ACC112 (cell line): Measurements from ENCODE around the gene AP1S1.
A peak's percentile ranks its signal among the peaks of the same experiment; 100 is the strongest.
"Not testable (repeated sequence)": the region's sequence is repeated elsewhere in the genome, so short reads cannot be mapped to it uniquely, and the experiment has no call there.

Experiments
- H2AFZ ChIP-seq: fragments of 200-600 bp; sonication (generic); one replicate; pipeline ENCODE4 v1.6.0; 2017; ENCODE audit warnings: antibody characterized with exemption, low read length; ENCODE audit not compliant: unreplicated experiment
- H3K27ac ChIP-seq: fragments of 200-600 bp; sonication (generic); 2 replicates; pipeline ENCODE4 v1.5.1; 2014; ENCODE audit warnings: low read depth, mild to moderate bottlenecking, antibody characterized with exemption, low read length, moderate library complexity
- H3K27me3 ChIP-seq: fragments of 200-600 bp; sonication (generic); 2 replicates; pipeline ENCODE4 v1.6.1; 2014; ENCODE audit warnings: mild to moderate bottlenecking, antibody characterized with exemption, low read length, moderate library complexity, mixed read lengths; ENCODE audit not compliant: insufficient read depth
- H3K36me3 ChIP-seq: fragments of 200-600 bp; sonication (generic); 2 replicates; pipeline ENCODE4 v1.6.1; 2016; ENCODE audit warnings: mild to moderate bottlenecking, antibody characterized with exemption, low read length, moderate library complexity, mixed read lengths; ENCODE audit not compliant: insufficient read depth
- H3K4me1 ChIP-seq: fragments of 200-600 bp; sonication (generic); one replicate; pipeline ENCODE4 v1.6.1; 2016; ENCODE audit warnings: low read length, mixed read lengths; ENCODE audit not compliant: insufficient read depth, unreplicated experiment, control insufficient read depth
- H3K4me3 ChIP-seq: fragments of 200-600 bp; sonication (generic); 2 replicates; pipeline ENCODE4 v1.5.1; 2014; ENCODE audit warnings: mild to moderate bottlenecking, low read depth, low read length
- H3K79me2 ChIP-seq: fragments of 200-600 bp; sonication (generic); one replicate; pipeline ENCODE4 v1.6.0; 2016; ENCODE audit warnings: low read length; ENCODE audit not compliant: control insufficient read depth, unreplicated experiment, insufficient read depth

AP1S1 gene

DNA sequence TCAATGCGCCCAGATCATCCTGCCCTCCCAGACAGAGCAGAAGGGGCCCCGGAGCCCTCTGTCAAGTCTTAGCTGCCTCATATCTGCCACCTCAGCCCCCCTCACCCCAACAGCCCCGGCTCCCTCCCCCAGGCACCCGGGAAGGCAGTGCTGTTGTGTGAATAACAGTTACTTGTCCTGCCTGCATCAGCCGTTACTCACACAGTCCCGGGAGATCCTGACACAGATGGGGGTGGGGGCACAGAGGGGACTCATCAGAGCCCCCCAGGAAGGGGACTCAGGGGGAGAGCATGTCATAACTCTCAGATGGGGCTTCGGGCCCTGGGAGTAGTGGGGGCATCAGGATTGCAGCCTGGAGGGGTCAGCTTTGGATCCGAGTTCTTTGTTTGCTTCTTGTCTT is 39.8 kb upstream of the AP1S1 start:
- H3K27ac ChIP-seq = peak overlapping the region; percentile 100
- no peaks in the 10 kb centered on the region for H3K36me3 ChIP-seq
- peaks cover 49% of the 10 kb centered on the region for H3K4me1 ChIP-seq
- no peaks in the 10 kb centered on the region for H3K27me3 ChIP-seq
- H3K4me3 ChIP-seq = peak overlapping the region; percentile 12; the same call in 1 of the 2 replicates
- H3K79me2 ChIP-seq = peaks cover 4% of the 10 kb centered on the region
- no peak overlapping the region for H2AFZ ChIP-seq

- no peak overlapping the region for H2AFZ ChIP-seq
Measured at GRCh38 chr7:101115215-101115614, 39.1 kb upstream of the AP1S1 start.

DNA sequence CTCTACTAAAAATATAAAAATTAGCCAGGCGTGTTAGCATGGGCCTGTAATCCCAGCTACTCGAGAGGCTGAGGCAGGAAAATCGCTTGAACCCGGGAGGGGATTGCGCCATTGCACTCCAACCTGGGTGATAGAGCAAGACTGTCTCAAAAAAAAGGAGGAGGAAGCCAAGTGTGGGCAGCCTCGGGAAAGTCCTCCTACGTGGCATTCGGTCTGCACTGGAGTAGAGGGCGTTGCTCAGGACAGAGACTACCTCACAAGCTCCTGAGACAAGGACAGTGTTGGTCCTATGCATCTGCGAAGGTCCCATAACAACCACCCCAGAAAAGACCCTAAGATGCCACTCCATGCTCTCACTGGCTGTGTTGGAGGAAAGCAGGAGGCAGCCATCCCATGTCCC is 37.4 kb upstream of the AP1S1 start:
- Histone ChIP-seq H3K27me3 (no peaks in the 10 kb centered on the region), H3K4me1 (peaks cover 55% of the 10 kb centered on the region), H3K4me3 (no peak overlapping the region), H3K36me3 (no peaks in the 10 kb centered on the region), H3K27ac (peak overlapping the region; percentile 100), H3K79me2 (no peaks in the 10 kb centered on the region), H2AFZ (no peak overlapping the region)

More at GRCh38 chr7:101115215-101115614, 39.1 kb upstream of the AP1S1 start:
- Histone ChIP-seq H3K4me3 (no peak overlapping the region), H3K27me3 (no peaks in the 10 kb centered on the region), H3K36me3 (no peaks in the 10 kb centered on the region), H3K79me2 (peaks cover 4% of the 10 kb centered on the region), H3K27ac (peak overlapping the region; percentile 100), H3K4me1 (peaks cover 54% of the 10 kb centered on the region)

DNA sequence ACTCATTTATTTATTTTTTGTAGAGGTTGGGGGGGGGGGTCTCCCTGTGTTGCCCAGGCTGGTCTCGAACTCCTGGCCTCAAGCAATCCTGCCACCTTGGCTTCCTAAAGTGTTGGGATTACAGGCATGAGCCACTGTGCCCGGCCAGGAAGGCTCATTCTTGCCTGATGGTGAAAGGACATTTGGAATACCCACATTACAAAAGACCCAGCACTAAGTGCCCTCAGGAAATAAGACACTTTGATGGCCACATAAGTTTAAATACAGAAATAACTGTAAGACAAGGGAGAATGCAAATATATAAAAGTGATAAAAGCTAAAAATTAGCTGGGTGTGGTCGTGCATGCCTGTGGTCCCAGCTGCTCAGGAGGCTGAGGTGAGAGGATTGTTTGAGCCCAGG is 35.4 kb upstream of the AP1S1 start:
- Histone ChIP-seq H3K4me3 (no peak overlapping the region), H2AFZ (no peak overlapping the region), H3K36me3 (no peaks in the 10 kb centered on the region), H3K27ac (peak overlapping the region; percentile 100), H3K4me1 (peaks cover 62% of the 10 kb centered on the region), H3K27me3 (no peaks in the 10 kb centered on the region), H3K79me2 (peaks cover 10% of the 10 kb centered on the region)

DNA sequence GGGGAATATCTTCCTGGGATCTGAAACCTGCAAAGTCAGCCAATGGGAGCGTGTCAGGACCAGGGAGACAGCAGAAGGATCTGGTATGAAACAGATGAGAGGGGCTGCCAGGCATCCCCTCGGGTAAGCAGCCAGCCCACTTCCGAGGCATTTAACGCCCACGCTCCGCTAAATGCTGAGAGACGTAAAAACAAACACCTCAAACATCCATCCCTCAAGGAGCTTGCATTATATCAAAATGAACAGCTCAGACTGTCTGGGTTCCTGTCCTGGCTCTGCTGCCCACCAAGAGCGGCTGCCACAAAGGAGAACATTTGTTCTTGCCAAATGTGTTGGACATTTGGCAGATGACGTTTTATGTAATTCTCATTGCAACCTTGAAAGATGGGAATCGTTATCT is 34.4 kb upstream of the AP1S1 start:
- peak overlapping the region; percentile 100 for H3K27ac ChIP-seq
- peaks cover 63% of the 10 kb centered on the region for H3K4me1 ChIP-seq
- peaks cover 12% of the 10 kb centered on the region for H3K79me2 ChIP-seq
- H3K4me3 ChIP-seq = no peak overlapping the region
- H2AFZ ChIP-seq = no peak overlapping the region
- H3K27me3 ChIP-seq = no peaks in the 10 kb centered on the region
- no peaks in the 10 kb centered on the region for H3K36me3 ChIP-seq

- Histone ChIP-seq H3K79me2 (peaks cover 15% of the 10 kb centered on the region), H2AFZ (no peak overlapping the region), H3K27me3 (no peaks in the 10 kb centered on the region), H3K36me3 (no peaks in the 10 kb centered on the region), H3K27ac (peak overlapping the region; percentile 100), H3K4me3 (no peak overlapping the region), H3K4me1 (peaks cover 68% of the 10 kb centered on the region)
Measured at GRCh38 chr7:101120315-101120714, 34.0 kb upstream of the AP1S1 start.

GRCh38 chr7:101121631-101121990 is 32.7 kb upstream of the AP1S1 start:
- Histone ChIP-seq H3K27ac (peak overlapping the region; percentile 100), H3K4me1 (peaks cover 80% of the 10 kb centered on the region), H3K79me2 (peaks cover 19% of the 10 kb centered on the region), H3K4me3 (peak overlapping the region; percentile 60; the same call in 1 of the 2 replicates)
- not testable (repeated sequence) for H3K27me3 ChIP-seq, H3K36me3 ChIP-seq, H2AFZ ChIP-seq

DNA sequence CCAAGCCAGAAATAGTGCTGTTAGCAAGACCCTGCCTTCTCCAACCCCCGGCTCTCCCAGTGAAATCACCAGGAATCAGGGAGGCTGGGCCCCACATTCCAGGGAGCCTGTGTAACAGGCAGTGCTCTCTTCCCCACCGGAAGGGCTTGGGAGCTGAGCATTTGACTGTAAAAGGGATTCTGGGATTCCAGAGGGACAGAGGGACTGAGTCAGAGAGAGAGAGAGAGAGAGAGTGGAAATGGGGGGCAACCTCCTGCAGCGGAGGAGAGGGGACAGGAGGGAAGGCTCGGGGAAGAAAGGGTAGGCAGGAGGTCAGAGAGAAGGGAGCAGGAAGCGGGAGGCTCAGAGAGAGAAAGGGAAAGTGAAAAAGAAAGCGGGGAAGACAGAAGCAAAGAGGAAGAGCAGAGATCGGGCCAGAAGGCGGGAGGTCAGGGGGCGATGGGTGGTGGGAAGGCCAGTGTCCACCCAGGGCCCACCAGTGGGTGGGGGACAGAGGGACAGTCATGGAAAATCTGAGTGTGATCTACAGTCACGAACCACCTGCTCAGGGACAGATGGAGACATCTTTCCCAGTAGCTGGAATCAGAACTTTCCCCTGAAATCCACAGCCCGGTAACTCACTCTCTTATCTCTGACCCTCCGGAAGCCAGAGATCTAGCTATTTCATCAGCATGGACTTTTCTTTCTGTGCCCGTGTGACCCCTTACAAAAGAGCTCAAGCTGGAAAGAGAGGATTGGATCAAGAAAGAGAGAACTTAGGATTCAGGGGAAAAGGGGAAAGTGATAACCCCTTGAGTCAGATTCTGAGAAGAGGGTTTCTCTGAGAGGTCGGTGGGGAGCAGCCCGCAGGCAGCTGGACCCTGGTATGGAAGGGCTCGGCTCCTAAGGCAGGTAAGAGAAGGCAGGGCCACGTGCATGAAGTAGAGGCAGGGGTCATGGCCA is 32.0 kb upstream of the AP1S1 start:
- Histone ChIP-seq H3K27me3 (no peaks in the 10 kb centered on the region), H2AFZ (no peak overlapping the region), H3K4me3 (peak overlapping the region; percentile 60), H3K79me2 (peaks cover 21% of the 10 kb centered on the region), H3K27ac (peak overlapping the region; percentile 100), H3K4me1 (peaks cover 76% of the 10 kb centered on the region), H3K36me3 (peaks cover 3% of the 10 kb centered on the region; the same call in 1 of the 2 replicates)

DNA sequence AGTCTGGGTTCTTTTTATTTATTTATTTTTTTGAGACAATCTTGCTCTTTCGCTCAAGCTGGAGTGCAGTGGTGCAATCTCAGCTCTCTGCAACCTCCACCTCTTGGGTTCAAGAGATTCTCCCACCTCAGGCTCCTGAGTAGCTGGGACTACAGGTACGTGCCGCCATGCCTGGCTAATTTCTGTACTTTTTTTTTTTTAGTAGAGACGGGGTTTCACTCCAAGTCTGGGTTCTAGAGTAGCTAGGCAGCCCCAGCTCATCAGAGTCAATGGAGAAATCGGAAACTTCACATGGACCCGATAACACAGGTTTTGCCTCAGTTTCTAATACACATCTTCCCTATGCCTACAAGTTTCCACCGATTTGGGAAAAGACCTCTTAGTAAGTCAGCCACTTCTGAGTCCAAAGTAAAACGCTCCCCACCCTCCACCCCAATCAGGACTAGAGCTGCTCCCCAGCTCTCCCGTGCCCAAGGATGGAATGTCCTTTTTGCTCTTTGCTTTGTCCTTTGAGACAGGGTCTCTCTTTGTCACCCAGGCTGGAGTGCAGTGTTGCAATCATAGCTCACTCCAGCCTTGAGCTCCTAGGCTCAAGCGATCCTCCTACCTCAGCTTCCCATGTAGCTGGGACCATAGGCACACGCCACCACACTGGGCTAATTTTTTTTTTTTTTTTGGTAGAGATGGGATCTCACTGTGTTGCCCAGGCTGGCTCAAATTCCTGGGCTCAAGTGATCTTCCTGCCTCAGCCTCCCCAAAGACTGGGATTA is 31.2 kb upstream of the AP1S1 start:
- Histone ChIP-seq H2AFZ (no peak overlapping the region), H3K4me3 (peak overlapping the region; percentile 60), H3K27me3 (no peaks in the 10 kb centered on the region), H3K4me1 (peaks cover 74% of the 10 kb centered on the region), H3K36me3 (peaks cover 11% of the 10 kb centered on the region), H3K27ac (peak overlapping the region; percentile 100), H3K79me2 (peaks cover 30% of the 10 kb centered on the region)

GRCh38 chr7:101123703-101124068 is 30.6 kb upstream of the AP1S1 start:
- Histone ChIP-seq H3K27me3 (no peaks in the 10 kb centered on the region), H3K27ac (peak overlapping the region; percentile 100), H3K4me1 (peaks cover 69% of the 10 kb centered on the region), H3K4me3 (no peak overlapping the region), H3K36me3 (peaks cover 17% of the 10 kb centered on the region), H2AFZ (no peak overlapping the region), H3K79me2 (peaks cover 36% of the 10 kb centered on the region)
